Measurements from ENCODE around the gene DBT. TPM values are rescaled to one million over a fixed set of nuclear protein-coding genes. Genes with fewer than 3 reads are reported as not detected.

The DBT gene
- total and polyA plus RNA-seq, 10 of the 15 experiments (the other 5 are each of a cell fraction or from before 2014, with no cell fraction given), result 2.1 to 15.9 (median 6.9) TPM

DNA sequence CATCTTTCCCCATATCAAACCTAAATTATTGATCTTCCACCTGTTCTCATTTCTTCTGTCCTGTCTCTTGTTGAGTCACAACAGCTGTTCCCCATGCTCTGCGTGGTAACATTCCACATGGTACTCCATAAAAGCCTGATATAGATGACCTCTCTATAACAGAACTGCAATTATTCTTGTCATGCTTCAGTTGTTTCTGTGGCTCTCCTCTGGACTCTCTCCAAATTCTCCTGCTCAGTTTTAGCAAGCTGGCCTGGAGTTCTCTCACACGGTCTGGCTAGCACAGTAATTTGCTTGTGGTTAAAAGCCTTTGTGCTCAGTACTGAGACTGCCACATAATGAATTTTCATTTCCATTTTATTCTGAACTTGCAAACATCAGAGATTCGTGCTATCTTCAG is 61.0 kb downstream of the DBT start:
- H2AFZ ChIP-seq (ENCODE audit: control insufficient read depth, low read depth, low read length), result no peak overlapping the region
- WGBS (ENCODE audit: insufficient coverage, insufficient replicate concordance, low lambda C conversion rate, missing lambda C conversion rate), result 22% methylated on average over 3 of the region's 3 CpGs
- peaks cover 0 to 3% of the 10 kb centered on the region in 2 experiments; a peak in 1 of 4 replicates for H3K36me3 ChIP-seq (ENCODE audit: control insufficient read depth in 2 of 2, insufficient read depth in 2 of 2, low read length in 1 of 2)
- POLR2A ChIA-PET, result no interaction called here
- H3K4me3 ChIP-seq, result peak overlapping the region; percentile 5; the same call in 1 of the 2 replicates
- peak; percentile 31 for DNase-seq (ENCODE audit: low read depth, low spot score)
- BruUV-seq (replicated peaks), result no TSS peak
- SMC1A ChIA-PET (ENCODE audit: uncharacterized antibody, unreplicated experiment), result interaction anchor here (0.5 to 1.1 kb wide), 2 partner anchors 17 to 19 kb away, joined by 3 read pairs; no protein-coding TSS in a partner anchor
- H3K9ac ChIP-seq (ENCODE audit: control insufficient read depth, insufficient read depth, low read length), result no peak overlapping the region
- intact Hi-C loops (cut with micrococcal nuclease; ENCODE audit: unreplicated experiment) (no loop called here), in situ Hi-C loops (cut with MboI) (no loop called here)
- no peak overlapping the region for H3K27ac ChIP-seq (ENCODE audit: control insufficient read depth, insufficient read depth)
- peaks cover 12% of the 10 kb centered on the region for H3K4me1 ChIP-seq (ENCODE audit: control insufficient read depth, insufficient read depth, low read length)
- CTCF ChIA-PET, result no interaction called here
- RAD21 ChIA-PET (ENCODE audit: unreplicated experiment), result no interaction called here
- no peaks in the 10 kb centered on the region for H3K79me2 ChIP-seq (ENCODE audit: control insufficient read depth, insufficient read depth, low read length)
- H3K4me2 ChIP-seq (ENCODE audit: control insufficient read depth, insufficient read depth), result 0 out of 2 replicates have a peak overlapping the region, but pooled peaks have one; percentile 19
- peak; percentile 75 for ATAC-seq
- FAIRE-seq, result no peak
- H3K27me3 ChIP-seq (replicated peaks in 1 of 2; ENCODE audit: control insufficient read depth in 2 of 2, insufficient read depth in 2 of 2, low read length in 1 of 2), result no peaks in the 10 kb centered on the region
- no peaks in the 10 kb centered on the region; the same call in 2 of the 3 replicates for H3K9me3 ChIP-seq (replicated peaks; ENCODE audit: control insufficient read depth, insufficient read depth, low read length)
- no peaks in the 10 kb centered on the region for H4K20me1 ChIP-seq (ENCODE audit: control insufficient read depth, insufficient read depth)
- TF ChIP-seq YY1 (IDR thresholded peaks at IDR 0.05; ENCODE audit: low read depth, low read length), result no peak
- no peak for TF ChIP-seq EP300 (IDR thresholded peaks at IDR 0.05; ENCODE audit: borderline replicate concordance in 1 of 2, control insufficient read depth in 1 of 2, low read depth in 2 of 2, low read length in 2 of 2)
- TF ChIP-seq NR2C2 (IDR thresholded peaks at IDR 0.05; ENCODE audit: borderline replicate concordance, control insufficient read depth, insufficient read length, low read depth), result no peak
- peak; percentile 25 to 44; a peak in 2 of 4 replicates for TF ChIP-seq IKZF2 (IDR thresholded peaks at IDR 0.05)
- TF ChIP-seq FOS (IDR thresholded peaks at IDR 0.05; ENCODE audit: borderline replicate concordance, extremely low read depth, insufficient read length), result no peak
- TF ChIP-seq POU2F2 (IDR thresholded peaks at IDR 0.05; ENCODE audit: borderline replicate concordance, low read depth, low read length), result peak; percentile 41; the same call in 1 of the 3 replicates
- no peak; the same call in 1 of the 2 replicates for TF ChIP-seq IKZF1 (conservative IDR thresholded peaks at IDR 0.05)
- no peak for TF ChIP-seq YBX1 (IDR thresholded peaks at IDR 0.05)
- no peak for TF ChIP-seq POLR2A (IDR thresholded peaks at IDR 0.05; ENCODE audit: low read depth, low read length)
- no peak for TF ChIP-seq NR2C1 (IDR thresholded peaks at IDR 0.05)
- TF ChIP-seq TCF12 (IDR thresholded peaks at IDR 0.05; ENCODE audit: low read depth, low read length), result no peak
- TF ChIP-seq CHD1 (IDR thresholded peaks at IDR 0.05; ENCODE audit: low read depth, low read length), result no peak
- 0 out of 2 replicates have a peak, but pooled peaks have one; percentile 4 for TF ChIP-seq MEF2A (IDR thresholded peaks at IDR 0.05; ENCODE audit: insufficient read depth, low read depth, low read length)
- no peak for TF ChIP-seq SRF (IDR thresholded peaks at IDR 0.05; ENCODE audit: low read depth in 2 of 2, low read length in 2 of 2)
- TF ChIP-seq EGR1 (IDR thresholded peaks at IDR 0.05; ENCODE audit: borderline replicate concordance in 1 of 2, low read depth in 2 of 2, low read length in 2 of 2), result no peak
- no peak for TF ChIP-seq SUZ12 (IDR thresholded peaks at IDR 0.05; ENCODE audit: unreplicated experiment)
- TF ChIP-seq, protein P1, sequence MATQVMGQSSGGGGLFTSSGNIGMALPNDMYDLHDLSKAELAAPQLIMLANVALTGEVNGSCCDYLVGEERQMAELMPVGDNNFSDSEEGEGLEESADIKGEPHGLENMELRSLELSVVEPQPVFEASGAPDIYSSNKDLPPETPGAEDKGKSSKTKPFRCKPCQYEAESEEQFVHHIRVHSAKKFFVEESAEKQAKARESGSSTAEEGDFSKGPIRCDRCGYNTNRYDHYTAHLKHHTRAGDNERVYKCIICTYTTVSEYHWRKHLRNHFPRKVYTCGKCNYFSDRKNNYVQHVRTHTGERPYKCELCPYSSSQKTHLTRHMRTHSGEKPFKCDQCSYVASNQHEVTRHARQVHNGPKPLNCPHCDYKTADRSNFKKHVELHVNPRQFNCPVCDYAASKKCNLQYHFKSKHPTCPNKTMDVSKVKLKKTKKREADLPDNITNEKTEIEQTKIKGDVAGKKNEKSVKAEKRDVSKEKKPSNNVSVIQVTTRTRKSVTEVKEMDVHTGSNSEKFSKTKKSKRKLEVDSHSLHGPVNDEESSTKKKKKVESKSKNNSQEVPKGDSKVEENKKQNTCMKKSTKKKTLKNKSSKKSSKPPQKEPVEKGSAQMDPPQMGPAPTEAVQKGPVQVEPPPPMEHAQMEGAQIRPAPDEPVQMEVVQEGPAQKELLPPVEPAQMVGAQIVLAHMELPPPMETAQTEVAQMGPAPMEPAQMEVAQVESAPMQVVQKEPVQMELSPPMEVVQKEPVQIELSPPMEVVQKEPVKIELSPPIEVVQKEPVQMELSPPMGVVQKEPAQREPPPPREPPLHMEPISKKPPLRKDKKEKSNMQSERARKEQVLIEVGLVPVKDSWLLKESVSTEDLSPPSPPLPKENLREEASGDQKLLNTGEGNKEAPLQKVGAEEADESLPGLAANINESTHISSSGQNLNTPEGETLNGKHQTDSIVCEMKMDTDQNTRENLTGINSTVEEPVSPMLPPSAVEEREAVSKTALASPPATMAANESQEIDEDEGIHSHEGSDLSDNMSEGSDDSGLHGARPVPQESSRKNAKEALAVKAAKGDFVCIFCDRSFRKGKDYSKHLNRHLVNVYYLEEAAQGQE (IDR thresholded peaks at IDR 0.05; ENCODE audit: low read depth, low read length), result no peak
- TF ChIP-seq ZNF274 (IDR thresholded peaks at IDR 0.05; ENCODE audit: insufficient read depth, insufficient read length), result no peak
- TF ChIP-seq LARP7 (IDR thresholded peaks at IDR 0.05), result no peak
- peak; percentile 55 for TF ChIP-seq RUNX3 (IDR thresholded peaks at IDR 0.05; ENCODE audit: low read length)
- TF ChIP-seq FOXK2 (IDR thresholded peaks at IDR 0.05), result no peak
- TF ChIP-seq, protein P2, sequence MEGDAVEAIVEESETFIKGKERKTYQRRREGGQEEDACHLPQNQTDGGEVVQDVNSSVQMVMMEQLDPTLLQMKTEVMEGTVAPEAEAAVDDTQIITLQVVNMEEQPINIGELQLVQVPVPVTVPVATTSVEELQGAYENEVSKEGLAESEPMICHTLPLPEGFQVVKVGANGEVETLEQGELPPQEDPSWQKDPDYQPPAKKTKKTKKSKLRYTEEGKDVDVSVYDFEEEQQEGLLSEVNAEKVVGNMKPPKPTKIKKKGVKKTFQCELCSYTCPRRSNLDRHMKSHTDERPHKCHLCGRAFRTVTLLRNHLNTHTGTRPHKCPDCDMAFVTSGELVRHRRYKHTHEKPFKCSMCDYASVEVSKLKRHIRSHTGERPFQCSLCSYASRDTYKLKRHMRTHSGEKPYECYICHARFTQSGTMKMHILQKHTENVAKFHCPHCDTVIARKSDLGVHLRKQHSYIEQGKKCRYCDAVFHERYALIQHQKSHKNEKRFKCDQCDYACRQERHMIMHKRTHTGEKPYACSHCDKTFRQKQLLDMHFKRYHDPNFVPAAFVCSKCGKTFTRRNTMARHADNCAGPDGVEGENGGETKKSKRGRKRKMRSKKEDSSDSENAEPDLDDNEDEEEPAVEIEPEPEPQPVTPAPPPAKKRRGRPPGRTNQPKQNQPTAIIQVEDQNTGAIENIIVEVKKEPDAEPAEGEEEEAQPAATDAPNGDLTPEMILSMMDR (IDR thresholded peaks at IDR 0.05 in 2 of 3, conservative IDR thresholded peaks at IDR 0.05 in 1 of 3; ENCODE audit: control insufficient read depth in 2 of 3, extremely low read depth in 1 of 3, insufficient read depth in 1 of 3, low read depth in 3 of 3, low read length in 3 of 3), result no peak
